ENCODE data around the gene CREB3L2.

GRCh38 chr7:137970253-137970975 is 31.5 kb downstream of the CREB3L2 start:
- no peak for TF ChIP-seq CTCF (IDR thresholded peaks at IDR 0.05; ENCODE audit: poor library complexity)
- TF ChIP-seq EZH2 (IDR thresholded peaks at IDR 0.05; ENCODE audit: borderline replicate concordance) = no peak

Measured in hepatocyte (in vitro differentiated cells).